HL-60 (cell line): Measurements from ENCODE around the gene SCN5A.

Experiments
- DNase-seq, 2 experiments: peaks; one replicate each; pipeline ENCODE4 v3.0.0-alpha.2; 2010 to 2020; ENCODE audit warnings: low read depth in 1 of 2, low spot score in 1 of 2
- H3K27ac ChIP-seq: fragments of 250-450 bp; sonication (Bioruptor Pico); replicated peaks from 2 replicates; pipeline ENCODE4 v1.5.1; 2020; ENCODE audit warnings: mild to moderate bottlenecking, moderate library complexity
- H3K27me3 ChIP-seq: fragments of 250-450 bp; sonication (Bioruptor Pico); 2 replicates; pipeline ENCODE4 v1.5.1; 2021; ENCODE audit warnings: mild to moderate bottlenecking, moderate library complexity; ENCODE audit not compliant: insufficient read depth, poor library complexity, severe bottlenecking
- H3K4me3 ChIP-seq: replicated peaks from 2 replicates; pipeline ENCODE4 v1.5.1; 2011; ENCODE audit warnings: mild to moderate bottlenecking, control low read depth, low read length; ENCODE audit not compliant: insufficient read depth
- CTCF ChIP-seq: IDR thresholded peaks from one replicate; pipeline ENCODE4 v1.5.1; 2011; ENCODE audit warnings: low read length, control low read depth, inconsistent platforms; ENCODE audit not compliant: insufficient read depth
- GABPA ChIP-seq: IDR thresholded peaks from 2 replicates; pipeline ENCODE4 v1.6.1; 2012; ENCODE audit warnings: low read depth
- POLR2AphosphoS5 ChIP-seq: IDR thresholded peaks from 2 replicates; pipeline ENCODE4 v1.6.1; 2012; ENCODE audit warnings: low read depth
- REST ChIP-seq: IDR thresholded peaks from 2 replicates; pipeline ENCODE4 v1.6.1; 2012; ENCODE audit warnings: low read depth; ENCODE audit not compliant: insufficient replicate concordance
- SPI1 ChIP-seq: IDR thresholded peaks from 2 replicates; pipeline ENCODE4 v1.6.1; 2012; ENCODE audit warnings: low read depth, mild to moderate bottlenecking, borderline replicate concordance

SCN5A gene

GRCh38 chr3:38632989-38633388, 16.5 kb downstream of the SCN5A start:
- TF ChIP-seq REST (no peak), CTCF (no peak), POLR2AphosphoS5 (no peak), SPI1 (no peak), GABPA (no peak)

GRCh38 chr3:38630606-38631005, 18.9 kb downstream of the SCN5A start:
- Histone ChIP-seq H3K27ac (no peak overlapping the region), H3K27me3 (peaks cover 12% of the 10 kb centered on the region), H3K4me3 (no peak overlapping the region)
- TF ChIP-seq SPI1 = no peak
- no peak for TF ChIP-seq CTCF
- TF ChIP-seq POLR2AphosphoS5 = no peak
- TF ChIP-seq GABPA = no peak
- TF ChIP-seq REST = no peak
- DNase-seq = no peak

More at GRCh38 chr3:38632989-38633388, 16.5 kb downstream of the SCN5A start:
- peaks cover 12% of the 10 kb centered on the region for H3K27me3 ChIP-seq
- DNase-seq = no peak
- H3K27ac ChIP-seq = no peak overlapping the region
- H3K4me3 ChIP-seq = no peak overlapping the region

GRCh38 chr3:38630070-38630469, 19.4 kb downstream of the SCN5A start:
- TF ChIP-seq GABPA (no peak), CTCF (no peak), POLR2AphosphoS5 (no peak), REST (no peak)
- H3K27ac ChIP-seq = no peak overlapping the region
- no peak overlapping the region for H3K4me3 ChIP-seq
- no peak for DNase-seq
- peaks cover 9% of the 10 kb centered on the region for H3K27me3 ChIP-seq
